CD4-positive, alpha-beta T cell treated with Interferon gamma for 1 hour (primary cell): Measurements from ENCODE around the gene FKBP8.
A peak's percentile ranks its signal among the peaks of the same experiment; 100 is the strongest.

Experiments
- DNase-seq: peaks from one replicate; pipeline ENCODE4 v3.0.0-alpha.2; 2020

Gene FKBP8

DNA sequence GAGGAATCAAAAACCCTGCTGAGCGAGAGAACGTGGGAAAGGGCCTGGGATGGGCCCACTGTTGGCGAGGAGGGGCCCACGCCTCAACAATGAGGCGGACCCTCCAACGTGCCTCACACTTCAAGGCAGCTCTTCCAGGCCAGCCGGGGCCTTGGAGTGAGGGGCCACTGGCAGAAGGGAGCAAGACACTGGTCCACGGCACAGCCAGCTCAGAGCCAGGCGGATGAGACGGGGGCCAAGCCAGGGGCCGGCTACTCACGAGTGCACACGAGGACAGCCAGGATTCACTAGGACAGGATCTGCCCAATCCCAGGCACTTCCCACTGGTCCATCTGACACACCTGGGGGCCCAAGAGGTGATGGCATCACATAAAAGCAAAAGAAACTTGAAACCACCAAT is 42.0 kb downstream of the FKBP8 start:
- no peak for DNase-seq

DNA sequence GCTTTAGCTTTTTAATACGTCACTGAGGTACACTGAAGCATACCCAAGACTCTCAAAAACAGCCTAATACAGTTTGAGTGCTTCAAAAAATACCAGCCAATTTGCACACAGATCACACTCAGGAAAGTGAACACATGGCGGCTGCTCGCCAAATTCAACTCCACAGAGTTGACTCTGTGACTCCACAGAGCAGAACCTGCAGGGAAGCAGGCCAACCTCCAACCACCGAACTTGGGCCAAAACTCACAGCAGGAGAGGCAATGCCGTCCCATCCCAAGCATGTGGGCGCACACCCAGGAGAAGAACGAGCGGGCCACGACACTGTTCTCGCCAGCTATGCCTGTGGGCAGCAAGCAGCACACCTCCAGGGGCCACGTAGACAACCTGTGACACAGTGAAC is 42.6 kb downstream of the FKBP8 start:
- no peak for DNase-seq

DNA sequence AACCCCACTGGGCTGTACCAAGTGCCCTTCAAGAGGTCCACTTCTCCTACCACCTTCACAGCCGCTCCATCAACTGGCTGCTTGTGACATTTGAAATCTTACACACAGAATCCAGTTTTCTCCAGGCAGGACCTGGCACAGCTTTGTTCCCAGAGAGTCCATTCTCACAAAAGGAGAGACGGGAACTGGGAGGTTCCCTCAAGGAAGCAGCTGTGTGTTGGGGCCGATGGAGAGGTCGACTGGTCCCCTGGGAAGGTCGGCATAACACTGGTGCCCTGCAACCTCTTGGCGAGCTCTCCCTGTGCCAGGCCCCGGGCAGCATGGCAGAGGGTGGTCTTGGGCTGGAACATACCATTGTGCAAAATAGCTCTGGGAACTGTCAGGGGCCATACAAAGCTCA is 43.0 kb downstream of the FKBP8 start:
- no peak for DNase-seq

GRCh38 chr19:18499055-18499775 is 44.2 kb downstream of the FKBP8 start:
- no peak for DNase-seq

DNA sequence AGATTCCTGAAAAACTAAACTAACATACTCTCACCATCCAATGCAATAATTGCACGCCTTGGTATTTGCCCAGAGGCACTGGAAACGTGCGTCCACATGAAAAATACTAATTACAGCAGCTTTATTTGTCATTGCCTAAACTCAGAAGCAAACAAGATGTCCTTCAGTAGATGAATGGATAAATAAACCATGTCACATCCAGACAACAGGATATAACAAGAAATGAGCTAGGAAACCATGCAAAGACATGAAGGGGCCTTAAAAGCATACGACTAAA is 46.5 kb downstream of the FKBP8 start:
- no peak for DNase-seq

DNA sequence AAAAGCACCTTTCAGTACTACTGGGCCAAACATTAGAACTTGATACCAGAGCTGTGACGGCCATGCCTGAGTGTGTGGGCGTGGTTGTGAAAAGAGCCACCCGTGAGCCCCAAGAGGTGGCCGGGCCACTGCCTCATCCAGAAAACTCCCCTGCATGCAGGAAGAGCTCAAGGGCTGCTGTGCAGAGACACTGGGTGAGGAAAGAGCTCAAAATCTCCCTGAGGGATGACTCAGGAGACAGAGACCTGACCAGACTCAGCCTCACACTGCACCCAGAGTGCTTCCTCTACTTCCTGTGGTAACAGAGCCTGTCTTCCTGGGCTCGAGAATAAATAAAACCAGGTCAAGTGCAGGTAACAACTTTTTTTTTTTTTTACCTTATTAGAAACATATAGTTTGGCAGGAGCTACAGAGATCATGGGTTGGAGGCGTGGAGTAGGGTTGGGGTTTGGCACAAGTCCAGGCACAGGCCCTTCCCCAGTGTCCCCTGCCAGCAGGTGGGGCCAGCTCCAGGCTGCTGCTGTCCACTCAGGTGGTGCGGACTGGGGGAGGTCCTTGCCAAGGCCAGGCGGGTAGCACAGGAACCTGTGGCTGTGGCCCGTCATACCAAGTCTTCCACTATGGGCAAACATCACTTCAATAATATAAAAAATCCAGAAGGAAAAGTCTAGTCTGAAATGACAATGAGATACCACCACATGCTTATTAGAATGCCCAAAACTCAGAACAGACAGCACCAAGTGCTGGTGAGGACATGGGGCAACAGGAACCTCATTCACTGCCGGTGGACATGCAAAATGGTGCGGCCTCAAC is 47.0 kb downstream of the FKBP8 start:
- DNase-seq, result peak; percentile 84

GRCh38 chr19:18495204-18495911 is 48.0 kb downstream of the FKBP8 start:
- no peak for DNase-seq

GRCh38 chr19:18494267-18494607 is 49.1 kb downstream of the FKBP8 start:
- DNase-seq, result no peak

DNA sequence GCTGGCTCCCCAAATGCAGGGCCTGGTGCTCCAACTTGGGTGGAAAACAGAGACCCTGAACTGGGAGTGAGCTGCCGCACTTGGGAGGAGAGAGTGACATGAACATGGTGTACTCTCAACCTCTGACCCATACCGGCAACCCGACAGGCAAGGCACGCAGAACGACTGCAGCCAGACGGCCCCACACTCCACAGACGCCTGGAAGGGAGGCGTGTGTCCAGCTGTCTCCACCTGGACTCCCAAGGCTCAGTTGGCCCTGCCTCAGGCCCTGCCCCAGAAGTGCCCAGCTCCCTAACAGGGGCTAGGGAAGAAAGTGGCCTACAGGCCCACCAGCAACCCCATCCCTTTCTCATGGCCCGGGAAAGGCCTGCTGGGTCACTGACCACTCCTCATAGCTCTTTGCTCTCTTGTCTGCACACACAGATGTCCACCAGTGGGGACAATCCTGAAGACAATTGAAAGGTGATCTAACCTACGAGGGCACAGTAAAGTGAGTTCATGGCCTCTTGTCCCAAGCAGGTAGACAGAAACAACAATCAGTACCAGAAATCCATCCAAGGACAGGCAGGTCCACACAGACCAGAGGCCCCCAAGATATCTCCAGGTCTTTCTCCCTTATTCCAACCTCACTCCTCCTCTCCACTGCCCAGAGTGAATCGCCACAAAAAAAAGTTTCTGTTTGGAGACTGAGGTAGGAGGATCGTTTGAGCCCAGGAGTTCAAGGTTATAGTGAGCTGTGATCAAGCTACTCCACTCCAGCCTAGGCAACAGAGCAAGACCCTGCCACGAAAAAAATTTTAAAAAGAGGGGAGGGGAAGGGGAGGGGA is 49.7 kb downstream of the FKBP8 start:
- DNase-seq, result no peak

DNA sequence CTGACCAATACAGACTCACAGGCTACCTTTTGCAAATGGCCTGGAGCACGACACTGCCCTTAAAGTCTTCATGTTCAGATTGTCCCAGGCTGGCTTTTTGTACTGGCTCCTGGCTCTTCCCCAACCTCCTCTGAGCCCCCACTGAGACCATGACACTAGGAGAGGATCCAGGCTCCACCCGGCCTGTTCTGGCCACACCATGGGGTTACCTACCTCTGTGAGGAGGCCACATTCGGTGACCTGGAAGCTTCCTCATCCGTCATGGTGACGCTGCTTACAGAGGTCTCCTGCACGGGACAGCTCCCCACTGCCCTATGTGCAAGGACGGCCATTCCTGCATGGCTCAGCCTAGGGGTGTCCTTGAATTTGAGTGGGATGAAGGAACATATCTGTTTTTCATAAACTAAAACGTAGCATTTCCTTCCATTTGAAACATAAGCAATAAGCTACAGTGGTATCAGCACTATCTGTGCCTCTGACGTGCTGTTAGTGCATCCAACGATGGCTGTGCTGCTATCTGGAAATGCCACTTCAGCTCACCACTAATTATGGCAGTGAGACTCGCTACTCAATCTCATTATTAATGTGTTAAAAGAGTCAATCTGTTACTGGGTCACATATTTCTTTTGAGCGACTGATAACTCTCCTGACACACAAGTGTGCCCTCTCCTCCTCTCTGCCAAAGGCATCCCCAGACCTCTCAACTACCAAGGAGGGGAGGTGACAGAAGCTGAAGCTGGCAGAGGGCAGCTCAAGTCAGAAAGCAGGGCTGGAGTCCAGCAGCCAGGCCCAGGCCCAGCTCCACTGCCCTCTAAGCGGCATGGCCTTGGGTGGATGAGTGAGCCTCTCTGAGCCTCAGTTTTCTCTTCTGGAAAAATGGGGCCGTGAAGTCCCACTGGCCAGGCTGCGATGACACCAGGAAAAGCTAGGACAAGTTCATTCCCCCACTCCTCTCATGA is 51.1 kb downstream of the FKBP8 start:
- DNase-seq, result no peak

DNA sequence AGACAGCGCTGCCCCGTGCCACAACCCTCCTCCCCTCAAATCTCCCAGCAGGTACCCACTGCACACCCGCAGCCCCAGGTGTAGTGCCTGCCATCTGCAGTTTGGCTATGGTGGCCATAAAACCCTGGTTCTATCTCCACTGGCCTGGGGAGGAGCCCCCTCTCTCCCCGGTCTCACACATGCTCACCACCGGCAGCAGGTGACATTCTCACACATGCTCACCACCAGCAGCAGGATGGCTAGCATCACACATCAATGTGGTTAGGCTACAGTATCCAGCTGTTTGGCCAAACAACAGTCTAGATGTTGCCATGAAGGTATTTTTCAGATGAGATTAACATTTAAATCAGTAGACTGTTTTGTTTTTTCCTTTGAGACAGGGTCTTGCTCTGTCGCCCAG is 52.6 kb downstream of the FKBP8 start:
- peak; percentile 48 for DNase-seq

DNA sequence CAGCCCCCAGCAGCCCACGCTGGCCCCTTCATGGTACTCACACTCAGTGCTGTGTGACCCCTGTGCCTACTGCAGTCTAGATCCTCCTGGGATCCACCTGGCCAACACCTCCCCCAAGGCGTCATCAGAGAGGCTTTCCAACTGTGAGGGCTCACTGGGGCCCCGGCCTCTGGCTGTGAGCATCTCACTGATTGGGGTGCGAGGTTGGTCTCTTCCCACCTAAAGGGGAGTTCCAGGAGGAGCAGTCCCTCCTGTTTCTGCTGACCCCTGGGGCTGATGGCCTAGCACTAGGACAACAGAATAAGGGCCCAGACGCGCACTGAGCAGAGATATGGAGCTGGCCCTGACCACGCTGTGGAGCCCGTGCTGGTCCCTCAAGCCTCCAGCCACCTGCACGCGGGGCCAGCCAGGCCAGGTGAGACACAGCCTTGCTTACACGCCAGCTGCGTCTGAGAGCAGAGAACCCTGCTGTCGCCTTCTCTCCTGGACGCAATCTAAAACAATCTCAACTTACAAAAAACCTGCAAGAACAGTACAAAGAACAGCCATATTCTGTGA is 53.7 kb downstream of the FKBP8 start:
- no peak for DNase-seq

DNA sequence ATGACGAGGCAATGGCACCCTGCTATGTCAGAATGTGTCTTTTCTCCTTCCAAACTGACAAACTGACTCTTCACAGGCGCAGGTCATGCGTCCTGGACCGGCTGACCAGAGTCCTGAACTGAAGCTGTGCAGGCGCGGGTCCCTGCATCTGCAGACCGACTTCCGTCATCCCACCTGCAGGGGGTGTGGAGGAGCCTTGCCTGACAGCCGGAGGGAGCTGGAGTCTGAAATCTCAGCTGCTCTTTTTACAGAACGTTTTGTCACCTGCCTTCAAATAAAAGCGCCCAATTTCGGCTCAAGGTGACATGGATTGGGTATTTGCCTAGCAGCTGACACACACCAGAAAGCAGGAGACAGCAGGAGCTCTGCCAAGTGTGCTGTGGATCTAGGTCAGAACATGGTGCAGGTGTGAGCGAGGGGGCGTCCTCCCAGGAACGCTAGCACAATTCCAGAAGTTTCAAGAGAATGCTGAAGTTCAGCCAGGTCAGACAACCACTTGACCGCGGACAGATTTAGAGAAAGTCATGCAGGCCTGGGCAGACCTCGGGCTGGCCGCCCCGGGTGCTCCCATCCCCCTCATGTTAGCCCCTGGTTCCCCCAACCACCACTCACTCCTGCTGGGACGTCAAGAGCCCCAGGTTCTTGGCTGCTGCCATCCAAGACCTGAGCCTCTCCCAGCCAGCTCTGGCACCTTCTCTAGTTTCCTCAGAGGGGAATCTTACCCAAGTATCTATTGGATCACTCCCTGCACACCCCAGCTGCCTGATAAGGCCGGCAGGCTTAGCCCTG is 54.3 kb downstream of the FKBP8 start:
- no peak for DNase-seq

- DNase-seq, result no peak
Observed at GRCh38 chr19:18488403-18488723, 55.0 kb downstream of the FKBP8 start.

DNA sequence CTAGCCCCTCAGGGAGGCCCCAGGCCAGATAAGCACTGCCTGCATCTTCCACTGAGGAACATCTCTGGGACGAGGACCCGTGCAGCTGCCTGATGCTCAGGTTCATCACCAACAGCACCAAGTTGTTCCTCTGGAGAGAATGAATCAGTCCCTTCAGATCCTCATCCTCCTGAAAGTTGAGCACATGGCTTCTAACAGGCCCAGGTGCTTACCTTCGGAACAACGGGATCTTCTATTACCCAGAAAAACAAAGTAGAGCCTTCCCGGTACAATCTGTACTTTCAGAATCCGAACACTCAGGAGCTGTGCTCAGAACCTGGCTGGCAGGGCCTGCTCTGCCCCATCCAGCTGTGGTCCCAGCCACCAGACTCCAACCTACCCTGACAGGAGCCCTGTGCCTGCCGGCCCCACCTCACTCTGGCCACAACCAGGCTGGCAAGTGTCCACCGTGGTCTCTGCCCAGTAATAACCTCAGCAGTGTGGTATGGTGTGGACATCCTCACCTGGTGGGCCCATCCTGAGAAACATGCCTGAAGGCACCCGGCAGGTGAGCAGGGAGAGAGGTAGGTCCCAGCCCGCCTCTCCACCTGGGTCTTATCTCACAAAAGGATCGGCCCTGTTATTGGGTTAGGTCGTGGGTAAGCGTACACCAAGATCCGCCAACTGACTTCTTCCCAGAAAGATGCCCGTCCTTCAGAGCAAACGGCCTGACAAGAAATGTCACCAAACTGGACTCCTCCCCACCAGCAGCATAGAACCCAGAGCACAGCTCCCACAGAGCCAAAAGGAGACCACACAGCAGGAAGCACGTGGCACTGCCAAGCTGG is 55.6 kb downstream of the FKBP8 start:
- DNase-seq, result no peak

DNA sequence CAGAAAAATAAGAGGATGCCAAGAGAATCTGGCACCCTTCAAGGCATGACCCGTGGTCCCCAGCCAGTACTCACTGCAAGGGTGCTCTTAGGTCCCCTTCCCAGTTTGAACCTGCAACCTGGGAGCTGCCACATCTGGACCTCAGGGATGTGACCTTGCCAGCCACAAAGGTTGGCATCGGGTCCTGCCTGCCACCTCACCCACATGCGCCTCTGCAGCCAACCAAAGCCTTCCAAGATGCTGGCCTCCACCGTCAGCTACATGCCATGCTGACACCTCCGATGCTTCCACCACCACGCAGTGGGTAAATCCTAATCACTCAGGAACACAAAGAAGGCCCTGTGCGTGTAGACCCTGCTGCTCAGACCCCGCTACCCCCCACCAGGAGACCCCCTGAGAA is 56.6 kb downstream of the FKBP8 start:
- DNase-seq, result no peak

DNA sequence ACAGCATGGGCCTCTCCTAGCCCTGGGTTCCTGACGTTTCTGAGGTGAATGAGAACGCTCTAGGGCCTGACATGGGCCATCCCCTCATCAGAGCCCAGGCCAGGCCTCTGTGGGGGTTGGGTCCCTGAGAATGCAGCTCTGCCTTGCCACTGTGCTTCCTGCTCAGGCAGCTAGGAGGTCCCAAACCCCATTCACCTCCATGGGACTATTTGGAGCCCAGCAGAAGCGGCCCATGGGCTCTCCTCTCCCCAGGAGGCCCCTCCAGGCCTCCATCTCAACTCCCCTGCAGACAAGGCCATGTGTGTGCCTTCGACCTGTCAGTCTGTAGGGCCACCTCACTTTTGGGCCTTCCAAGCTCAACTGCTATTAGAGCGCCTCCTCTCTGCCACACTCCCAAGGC is 58.4 kb downstream of the FKBP8 start:
- DNase-seq, result no peak

- DNase-seq, result no peak
Observed at GRCh38 chr19:18483119-18483890, 60.1 kb downstream of the FKBP8 start.
